CD4-positive, alpha-beta T cell treated with Interleukin-17A for 1 hour (primary cell): ENCODE data around the gene GRIK1.

Experiments
- DNase-seq: peaks from one replicate; pipeline ENCODE4 v3.0.0-alpha.2; 2020

The GRIK1 gene

DNA sequence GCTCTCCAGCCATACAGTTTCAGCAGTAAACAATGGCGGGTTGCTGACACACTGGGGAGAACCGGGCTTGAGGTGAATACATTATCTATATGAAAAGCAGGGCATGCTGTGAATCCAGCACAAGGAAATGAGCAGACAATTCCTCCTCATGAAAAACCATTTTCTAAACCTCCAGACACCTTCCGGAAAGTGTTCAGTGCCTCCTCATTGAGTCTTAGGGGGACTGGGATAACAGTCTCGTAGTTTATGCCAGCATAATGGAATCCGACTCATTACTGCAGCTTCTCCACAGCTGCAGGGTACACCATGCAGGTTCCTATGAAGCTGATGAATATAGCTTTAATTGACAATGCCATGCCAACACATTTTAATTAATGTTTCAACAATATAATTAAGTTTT, 356.9 kb downstream of the GRIK1 start:
- DNase-seq = no peak

DNA sequence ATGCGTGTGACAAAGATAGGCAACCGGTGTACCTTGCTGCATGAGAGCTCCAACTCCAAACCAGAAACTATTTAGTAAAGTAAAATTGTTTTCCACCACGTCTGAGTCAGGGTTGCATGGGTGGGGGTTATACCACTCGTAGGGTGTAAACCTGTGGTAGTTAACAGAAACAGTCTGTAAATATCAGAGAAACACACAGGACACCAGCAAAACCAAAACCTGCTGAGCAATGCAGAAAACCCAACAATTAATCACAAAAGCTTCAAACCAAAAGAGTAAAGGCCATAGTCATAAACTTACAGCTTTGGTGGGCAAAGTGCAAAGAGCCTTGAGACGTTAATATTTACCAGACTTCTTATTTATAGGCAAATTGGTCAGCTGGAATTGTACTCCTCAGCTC, 358.4 kb downstream of the GRIK1 start:
- no peak for DNase-seq

DNA sequence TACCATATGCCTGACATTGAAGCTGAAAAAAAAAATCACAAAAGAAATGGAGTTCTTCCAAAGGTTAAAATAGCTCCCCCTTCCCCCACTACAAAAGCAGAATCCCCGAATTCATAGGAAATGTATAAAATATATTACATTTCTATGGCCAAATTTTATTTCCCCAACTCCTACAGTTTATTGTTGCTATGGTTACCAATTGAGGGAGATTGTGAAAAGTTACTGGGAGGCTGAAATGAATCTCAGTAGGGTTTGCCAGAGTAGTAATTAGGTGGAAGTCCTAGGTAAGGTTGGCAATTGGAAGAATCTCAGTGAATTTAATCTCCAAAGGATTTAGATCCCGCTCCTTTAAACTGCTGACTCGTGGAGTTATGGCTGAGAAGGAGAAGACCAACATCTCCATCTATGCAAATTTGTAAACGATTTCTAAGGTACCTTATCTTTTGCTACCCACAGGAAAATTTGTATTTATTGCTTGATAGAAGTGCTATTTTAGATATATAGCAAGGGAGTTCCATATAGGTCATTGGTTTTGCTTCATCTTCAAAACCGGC, 359.0 kb downstream of the GRIK1 start:
- no peak for DNase-seq

DNA sequence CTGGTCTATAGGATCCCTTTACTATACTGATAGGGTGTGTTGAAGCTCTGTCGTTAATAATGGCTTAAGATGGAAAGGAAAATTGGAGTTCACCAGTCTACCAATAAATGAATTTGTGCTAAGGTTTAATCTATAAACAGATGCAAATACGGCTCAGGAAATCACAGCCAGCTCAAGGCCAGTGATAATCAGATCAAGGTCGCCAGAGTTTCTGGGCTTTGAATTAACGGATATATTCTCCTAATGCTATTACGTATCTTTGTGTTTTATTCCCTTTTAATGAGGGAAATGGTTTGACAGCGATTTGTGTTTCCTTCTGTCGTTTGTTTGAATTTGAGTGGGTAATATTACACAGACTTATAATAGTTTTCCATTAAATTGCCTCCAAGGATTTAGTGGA, 361.5 kb downstream of the GRIK1 start:
- no peak for DNase-seq

DNA sequence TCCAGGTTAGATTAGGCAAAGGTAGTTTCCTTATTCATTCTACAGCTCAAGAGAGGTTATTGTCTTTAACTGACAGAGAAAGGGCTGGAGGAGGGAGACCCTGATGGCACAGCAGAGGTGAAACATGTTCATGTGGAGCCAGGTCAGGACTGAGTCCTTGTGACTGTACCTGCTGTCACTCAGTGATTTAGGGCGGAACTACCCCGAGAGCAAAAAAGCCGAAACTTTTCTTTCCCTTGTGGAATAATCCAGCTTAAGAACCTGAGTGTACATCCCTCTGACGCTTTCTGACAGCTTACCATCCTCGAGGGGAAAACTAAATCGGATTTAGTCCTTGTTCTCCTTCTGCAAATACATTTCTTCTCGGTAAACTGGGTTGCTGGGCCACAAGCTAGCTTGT, 367.8 kb downstream of the GRIK1 start:
- no peak for DNase-seq

DNA sequence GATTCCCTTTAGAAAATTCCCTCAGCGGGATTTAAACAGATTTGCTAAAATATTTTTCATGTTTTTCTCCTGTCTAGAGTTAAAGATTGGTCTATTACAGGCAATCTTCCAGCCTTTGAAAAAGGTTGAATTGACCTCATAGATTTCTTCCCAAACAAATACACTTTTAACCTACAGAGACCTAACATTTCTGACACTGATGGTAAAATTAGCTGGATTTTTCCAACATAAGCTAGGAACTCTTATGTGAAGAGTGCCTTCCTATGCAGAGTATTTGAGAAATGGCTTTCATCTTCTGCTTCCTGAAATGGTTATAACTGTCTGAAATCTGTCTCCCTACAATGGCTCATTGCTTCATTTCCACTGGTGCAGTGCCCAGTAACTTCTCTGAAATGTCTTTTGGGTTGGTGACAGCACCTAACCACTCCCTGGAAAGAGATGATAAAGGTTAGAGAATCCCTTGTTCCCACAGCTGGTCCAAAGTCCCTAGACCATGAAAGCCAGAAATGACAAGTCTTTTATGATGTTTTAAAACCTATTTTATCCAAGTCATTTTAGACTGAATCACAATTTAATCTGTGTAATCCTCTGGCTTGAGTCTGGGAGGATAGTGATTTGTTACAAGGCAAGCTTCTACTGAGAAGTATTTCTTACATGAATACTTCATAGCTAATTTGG, 371.6 kb downstream of the GRIK1 start:
- DNase-seq = no peak

DNA sequence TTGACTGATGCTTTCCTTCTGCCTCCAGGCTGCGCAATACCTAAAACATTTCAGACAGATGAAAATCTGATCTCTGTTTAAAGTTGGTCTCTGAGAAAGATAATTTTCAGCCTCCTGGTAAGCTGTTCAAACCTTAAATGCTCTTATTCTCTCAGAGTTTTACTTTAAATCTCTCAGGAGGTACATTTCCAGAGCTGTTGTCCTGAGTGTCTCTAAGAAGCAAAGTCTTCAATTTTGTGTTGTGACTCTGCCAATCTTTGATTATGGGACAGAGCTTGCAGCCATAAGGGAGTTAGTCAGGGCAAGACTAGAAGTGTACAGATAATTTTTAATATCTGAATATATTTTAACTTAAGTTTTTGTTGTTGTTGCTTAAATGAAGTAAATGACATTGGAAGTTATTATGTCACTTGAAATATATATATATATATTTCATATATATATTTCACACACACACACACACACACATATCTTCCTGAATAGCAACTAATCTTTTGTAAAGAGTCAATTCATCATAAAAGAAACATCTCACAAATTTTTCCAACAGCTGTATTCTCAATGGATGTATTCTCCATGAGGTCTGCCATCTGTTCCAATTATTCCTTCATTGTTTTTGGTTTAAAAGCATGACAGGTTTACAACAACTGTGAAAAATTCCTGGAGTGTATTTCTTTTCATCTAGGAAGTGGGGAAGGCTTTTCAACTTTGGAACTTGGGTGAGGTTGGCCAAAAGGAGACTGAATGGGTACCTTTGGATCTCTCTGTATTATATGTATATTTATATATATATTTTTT, 381.7 kb downstream of the GRIK1 start:
- DNase-seq = no peak

DNA sequence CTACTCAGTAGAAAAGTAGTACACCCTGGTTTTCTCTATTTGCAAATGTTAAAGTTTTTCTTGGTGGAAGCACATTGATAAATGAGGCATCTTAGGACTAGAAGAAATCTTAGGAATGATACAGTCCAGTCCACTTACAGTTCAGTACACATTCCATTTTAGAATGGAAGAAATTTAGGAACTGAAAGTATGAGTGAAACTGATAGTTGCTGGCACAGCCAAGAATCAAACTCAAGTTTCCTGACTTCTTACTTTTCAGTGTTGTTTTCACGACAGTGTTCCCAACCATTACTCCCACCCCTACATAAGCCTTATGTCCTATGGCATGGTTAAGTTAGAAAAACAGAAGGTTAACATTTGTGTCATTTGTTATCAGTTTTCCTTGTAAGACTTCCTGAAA, 382.6 kb downstream of the GRIK1 start:
- DNase-seq = no peak

DNA sequence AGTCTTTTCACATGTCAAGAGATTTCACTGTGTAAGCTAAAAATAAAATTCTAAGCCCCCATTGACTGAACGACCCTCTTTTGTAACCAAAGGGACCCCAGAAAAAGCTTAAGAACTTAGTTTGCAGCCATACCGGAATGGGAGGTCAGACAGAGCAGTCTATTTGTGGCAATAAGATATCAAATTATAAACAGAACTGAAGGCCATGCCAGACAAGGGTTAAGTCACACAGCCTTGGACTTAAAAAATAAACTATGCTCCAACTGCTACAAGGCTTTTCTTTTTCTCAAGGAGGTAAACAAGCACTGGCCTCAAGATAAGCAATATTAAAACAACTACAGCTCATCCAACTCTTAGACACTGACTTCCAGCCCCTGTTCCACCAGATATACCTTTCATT, 384.2 kb downstream of the GRIK1 start:
- no peak for DNase-seq

DNA sequence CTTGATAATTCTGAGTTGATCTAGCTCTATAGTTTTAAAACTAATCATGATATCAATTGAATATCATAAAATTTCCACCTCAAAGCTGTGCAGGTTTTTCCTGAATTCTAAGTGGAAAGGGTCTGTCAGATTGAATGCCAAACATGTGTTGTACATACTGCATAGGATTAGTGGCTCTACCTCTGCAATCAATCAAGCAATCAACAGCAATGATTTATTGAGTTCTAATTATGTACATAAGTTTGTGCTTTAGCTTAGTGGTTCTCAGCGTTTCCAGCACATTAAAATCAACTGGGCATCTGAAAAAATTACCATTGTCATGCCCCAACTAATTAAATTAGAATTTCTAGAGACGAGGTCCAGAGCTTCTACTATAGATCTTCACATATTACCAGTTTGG, 389.6 kb downstream of the GRIK1 start:
- no peak for DNase-seq

DNA sequence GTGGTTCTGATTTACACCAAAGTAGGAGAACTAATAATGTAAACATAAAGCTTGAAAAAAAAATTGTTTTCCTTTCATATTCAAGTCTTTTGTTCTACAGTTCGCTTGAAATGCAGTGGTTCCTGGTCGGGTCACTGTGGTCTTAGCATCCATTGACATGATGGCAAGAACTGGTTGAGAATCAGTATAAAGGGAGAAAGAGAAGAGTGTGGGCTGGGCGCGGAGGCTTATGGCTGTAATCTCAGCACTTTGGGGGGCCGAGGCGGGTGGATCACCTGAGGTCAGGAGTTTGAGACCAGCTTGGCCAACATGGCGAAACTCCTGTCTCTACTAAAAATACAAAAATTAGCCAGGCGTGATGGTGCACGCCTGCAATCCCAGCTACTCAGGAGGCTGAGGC, 390.2 kb downstream of the GRIK1 start:
- no peak for DNase-seq

DNA sequence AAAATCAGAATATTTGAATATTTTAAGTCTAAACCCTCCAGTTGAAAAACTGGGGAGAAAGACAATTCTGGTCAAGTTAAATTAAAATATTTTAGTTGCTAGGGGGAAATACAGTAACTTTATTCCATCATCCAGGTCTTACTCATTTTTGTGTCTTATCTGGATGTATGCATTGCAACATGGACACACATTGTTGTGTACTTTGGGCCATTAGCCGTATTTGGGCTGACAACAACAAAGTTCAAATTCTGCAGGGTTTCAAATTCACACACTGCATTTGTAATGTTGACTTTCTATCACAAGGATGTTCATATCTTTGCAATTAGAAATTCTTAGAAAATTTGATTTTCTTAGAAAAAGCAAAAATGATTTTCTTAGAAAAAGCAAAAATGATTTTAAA, 391.8 kb downstream of the GRIK1 start:
- no peak for DNase-seq

DNA sequence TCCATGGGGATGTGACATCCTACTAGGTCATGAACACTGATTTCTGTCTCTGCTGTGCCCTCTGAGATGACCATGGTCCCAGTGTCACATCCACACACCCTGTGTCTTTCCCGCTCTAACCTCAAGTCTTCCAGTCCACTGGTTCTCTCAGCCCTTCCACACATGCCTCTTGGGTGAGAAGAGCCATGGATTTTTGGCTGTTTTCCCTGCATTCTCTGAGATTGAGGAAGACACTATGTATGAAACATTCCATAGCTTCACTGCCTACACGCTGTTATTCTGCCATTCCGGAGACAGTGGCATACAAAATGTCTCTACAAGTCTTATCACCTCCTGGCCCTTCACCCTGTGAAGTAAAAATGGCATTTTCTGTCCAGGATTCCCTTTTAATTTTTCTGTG, 393.7 kb downstream of the GRIK1 start:
- no peak for DNase-seq

DNA sequence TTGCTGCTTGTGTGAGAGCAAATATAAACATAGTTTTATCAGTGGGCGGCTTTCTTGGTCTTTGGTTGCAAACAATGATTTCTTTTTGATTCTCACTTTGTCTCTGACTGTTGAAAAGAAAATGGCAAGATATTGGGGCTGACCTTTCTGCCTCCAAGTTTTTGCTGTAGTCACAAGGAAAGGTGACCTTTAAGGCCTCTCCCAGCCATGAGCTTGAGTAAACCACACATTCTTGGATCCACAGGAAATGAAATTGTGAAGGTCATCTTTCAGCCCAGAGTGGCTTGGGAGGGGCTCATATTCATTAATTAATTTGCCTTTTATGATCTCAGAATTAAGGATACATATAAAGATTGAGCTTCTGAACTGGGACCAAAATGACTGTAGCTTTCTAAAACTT, 399.5 kb downstream of the GRIK1 start:
- DNase-seq = no peak

DNA sequence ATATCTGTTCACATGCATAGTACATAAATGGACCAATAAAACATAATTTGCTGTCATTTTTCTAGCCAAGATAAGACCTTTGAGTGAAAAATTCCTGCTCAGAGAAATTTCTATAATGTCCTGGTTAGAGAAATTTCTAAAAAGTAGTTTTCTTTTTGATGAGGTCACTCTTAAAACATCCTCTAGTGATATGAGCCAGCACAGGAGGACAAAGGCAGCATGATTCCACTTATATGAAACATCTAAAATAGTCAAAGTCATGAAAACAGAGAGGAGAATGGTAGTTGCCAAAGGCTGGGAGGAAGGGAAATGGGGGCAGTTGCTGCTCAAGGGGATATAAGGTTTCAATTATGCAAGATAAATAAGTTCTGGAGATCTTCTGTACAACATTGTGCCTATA, 401.7 kb downstream of the GRIK1 start:
- DNase-seq = no peak

DNA sequence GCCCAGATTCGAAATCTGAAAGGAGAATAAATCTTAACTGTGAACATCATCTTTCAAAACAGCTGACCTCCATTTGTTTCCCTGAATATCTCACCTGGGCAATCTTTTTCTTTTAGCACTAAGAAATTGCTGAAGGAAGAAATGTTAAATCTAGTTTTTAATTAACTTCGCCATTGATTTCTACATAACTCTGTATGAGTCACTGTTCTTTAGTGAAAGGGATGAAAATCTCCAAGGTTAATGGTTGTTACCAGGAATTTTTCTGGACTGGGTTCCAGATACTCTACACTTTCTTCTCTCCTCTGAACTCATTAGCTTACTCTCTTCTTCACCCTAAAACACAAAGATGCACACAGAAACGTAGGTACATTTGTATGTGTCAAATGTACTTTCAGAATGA, 405.3 kb downstream of the GRIK1 start:
- DNase-seq = no peak

DNA sequence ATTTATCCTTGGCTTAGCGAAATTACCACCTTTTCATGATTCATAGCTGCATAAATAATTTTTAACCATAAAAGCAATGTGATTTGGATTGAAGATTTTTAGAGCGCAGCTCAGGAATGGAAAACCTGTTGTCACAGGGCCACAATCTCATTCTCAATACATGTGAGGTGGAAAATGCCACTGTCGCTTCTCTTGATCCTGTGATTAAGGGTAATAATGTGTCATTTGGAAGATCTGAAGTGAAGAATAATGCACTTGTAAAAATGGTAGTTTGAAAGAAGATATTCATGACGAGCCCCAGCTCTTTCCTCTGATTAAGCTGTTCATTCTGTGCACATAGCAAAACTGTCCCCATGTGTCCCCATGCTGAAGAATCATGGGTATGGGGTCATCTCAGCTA, 410.7 kb downstream of the GRIK1 start:
- no peak for DNase-seq

DNA sequence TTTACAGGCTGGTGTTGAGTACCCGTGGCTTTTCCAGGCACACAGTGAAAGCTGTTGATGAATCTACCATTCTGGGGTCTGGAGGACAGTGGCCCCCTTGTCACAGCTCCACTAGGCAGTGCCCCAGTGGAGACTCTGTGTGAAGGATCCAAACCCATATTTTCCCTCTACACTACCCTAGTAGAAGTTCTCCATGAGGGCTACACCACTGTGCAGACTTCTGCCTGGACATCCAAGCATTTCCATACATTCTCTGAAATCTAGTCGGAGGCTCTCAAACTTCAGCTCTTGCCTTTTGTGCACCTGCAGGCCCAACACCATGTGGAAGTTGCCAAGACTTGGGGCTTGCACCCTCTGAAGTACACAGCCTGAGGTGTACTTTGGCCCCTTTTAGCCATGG, 413.3 kb downstream of the GRIK1 start:
- DNase-seq = no peak

DNA sequence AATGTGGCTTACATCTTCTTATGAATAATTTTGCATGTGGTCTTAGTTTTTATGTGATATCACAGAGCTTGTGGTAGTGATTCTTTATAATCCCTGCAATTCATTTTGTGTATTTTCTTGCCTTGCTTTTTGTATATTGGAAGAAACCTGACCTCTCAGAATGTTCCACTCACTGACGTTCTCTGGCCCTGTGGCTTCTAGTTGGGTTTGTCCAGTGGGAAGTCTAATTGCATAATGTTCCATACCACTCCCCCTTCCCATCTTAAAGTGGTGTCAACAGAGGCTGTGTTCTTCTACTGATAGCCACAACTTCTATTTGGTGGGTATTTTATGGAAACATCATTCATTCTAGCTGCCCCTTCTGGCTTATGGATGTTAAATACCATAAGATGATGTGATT, 415.7 kb downstream of the GRIK1 start:
- no peak for DNase-seq

DNA sequence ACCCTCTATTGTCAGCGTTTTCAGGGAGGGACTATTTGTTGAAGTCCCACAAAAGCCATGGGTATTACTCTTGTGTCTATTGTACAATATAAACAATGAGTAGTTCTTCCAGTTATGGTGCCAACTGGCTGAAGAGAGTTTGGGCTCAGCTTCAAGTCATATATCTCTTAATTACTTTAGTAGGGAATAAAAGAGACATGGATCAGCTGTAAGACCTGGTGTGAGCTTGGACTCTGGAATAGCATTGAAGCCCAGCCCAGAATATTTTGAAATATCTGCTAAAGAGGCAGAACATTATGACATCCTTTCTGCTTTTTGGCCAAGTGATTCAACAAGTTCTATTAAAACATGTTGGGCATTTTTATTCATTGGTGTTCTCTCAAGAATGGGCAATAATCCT, 416.1 kb downstream of the GRIK1 start:
- no peak for DNase-seq

DNA sequence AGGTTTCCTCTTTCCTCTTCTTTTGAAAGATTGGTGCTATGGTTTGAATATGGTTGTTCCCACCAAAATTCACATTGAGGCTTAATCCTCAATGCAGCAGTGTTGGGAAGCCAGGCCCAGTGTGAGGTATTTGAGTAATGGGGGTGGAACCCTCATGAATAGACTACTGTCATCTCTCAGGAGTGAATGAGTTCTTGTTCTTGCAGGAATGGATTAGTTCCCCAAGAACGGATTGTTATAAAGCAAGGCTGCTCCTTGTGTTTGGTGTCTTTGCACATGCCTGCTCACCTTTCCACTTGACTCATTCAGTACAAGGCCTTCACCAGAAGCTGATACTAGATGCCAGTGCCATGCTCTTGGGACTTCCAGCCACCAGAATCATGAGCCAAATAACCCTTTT, 417.9 kb downstream of the GRIK1 start:
- no peak for DNase-seq

DNA sequence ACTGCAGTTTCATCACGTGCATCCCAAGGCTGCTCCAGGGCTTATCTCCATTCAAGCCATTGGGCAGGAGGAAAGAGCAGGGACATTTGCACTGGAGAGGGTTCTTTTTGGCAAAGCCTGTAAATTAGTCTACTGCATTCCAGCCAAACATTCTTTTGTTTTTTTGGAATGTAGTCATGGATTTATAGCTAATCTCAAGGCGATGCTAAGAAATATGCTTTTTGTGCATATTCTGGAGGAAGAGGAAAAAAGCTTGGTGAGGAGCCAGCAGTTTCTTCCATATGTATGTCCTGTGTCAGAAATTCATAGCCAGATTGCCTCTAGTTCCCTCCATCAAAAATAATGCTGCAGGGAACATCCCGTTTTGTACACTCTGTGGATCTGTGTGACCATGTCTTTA, 419.6 kb downstream of the GRIK1 start:
- no peak for DNase-seq

DNA sequence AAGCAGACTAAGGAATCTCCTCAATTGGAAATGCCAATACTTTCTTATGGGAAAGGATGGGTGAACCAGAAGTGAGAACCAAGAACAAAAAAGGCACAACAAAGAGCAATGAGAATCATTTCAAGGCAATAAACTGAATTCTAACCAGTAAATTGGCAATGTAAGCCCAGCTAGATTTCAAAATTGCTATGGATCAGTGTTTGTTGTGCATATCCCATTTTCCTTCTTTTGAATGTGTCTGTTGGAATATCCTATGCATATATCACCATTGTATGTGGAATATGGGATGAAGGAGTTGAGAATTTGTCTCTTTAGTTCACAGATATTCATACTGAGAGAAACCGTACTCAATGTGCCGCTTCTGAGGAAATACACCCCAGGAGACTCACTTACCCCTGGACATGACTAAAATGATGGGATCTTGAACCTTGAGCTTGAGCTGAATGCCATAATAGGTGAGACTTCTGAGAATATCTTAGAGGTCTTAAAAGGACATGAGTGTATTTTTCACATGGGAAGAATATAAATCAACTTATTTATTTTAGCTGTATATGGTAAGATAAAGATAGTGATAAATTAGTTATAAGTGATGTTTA, 425.0 kb downstream of the GRIK1 start:
- no peak for DNase-seq

DNA sequence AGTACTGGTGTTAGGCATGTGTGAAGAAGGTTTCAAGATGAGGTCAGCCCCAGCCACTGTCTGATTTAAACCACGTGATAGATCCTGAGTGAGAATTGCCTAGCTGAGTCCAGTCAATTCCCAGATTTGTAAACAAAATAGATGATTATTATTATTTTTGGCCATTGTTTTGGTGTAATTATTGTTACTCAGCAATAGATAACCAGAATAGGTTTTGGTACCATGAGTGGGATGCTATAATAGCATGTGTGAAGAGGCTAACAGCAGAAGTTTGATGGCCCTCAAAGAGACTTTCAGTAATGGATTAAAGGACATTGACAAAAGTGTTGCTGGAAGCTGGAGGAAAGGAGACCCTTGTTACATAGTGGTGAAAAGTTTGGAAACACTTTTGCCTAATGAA, 426.3 kb downstream of the GRIK1 start:
- no peak for DNase-seq
